ENCODE results near the gene PRR4.

The PRR4 gene, protein sequence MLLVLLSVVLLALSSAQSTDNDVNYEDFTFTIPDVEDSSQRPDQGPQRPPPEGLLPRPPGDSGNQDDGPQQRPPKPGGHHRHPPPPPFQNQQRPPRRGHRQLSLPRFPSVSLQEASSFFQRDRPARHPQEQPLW

DNA sequence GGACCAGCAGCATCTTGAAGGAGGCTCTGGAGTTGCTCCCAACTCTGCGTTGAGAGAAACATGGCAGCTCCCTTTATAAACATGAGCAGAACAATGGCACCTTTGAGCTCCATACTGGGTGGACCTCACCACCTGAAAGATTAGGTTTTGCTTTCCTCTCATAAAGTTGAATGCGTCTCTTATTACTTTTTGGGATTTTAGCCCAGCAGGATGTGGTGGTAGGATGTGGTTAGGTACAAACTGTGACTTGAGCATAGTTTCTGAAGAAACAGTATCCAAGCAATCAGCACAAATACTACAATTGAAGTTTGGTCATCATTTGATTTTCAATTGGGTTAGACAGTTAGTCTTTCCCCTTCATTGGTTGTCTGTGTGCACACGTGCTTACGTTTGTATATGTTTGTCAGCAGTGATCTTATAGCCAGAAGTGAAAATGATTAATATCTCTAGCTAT is at the start of gene PRR4:
Gene PRR4 (minus strand): TSS at position 51 of the 454 bp plus-strand sequence. CDS start 38 bp downstream, at position 13.
- no peak for DNase-seq

DNA sequence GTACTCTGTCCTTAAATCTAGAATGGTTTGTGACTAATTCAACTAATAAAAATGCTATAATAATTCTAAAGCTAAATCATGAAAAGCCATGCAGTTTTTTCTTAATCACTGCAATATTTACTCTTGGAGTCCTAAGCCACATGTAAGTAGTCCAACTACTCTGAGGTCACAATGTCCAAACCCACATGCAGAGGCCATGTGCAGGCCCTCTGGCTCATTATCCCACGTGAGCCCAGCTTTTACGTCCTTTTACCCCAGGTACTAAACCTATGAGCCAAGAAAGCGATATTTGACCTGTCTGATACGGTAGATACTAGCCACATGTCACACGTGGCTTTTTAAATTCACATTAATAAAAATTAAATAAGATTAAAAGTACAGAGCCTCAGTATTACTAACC is 47.6 kb upstream of the PRR4 start:
- no peak for DNase-seq

DNA sequence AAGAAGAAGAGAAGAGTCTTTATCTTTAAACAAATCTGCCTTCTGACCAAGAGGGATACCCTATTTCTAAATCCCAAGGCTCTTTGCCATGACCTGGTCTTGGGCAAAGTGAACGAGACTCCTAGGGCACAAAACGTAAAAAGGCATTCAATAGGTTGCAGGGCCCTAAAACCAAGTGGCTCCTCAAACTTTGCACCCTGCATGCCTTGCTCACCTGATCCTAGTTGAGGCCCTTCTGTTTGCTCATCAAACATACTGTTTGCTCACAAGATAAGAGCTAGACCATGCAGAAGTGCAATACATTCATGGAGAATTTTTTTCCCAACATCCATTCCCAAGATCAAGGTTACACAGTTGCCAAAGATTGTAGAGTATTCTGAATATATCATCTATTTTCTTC is 42.7 kb upstream of the PRR4 start:
- no peak for DNase-seq

DNA sequence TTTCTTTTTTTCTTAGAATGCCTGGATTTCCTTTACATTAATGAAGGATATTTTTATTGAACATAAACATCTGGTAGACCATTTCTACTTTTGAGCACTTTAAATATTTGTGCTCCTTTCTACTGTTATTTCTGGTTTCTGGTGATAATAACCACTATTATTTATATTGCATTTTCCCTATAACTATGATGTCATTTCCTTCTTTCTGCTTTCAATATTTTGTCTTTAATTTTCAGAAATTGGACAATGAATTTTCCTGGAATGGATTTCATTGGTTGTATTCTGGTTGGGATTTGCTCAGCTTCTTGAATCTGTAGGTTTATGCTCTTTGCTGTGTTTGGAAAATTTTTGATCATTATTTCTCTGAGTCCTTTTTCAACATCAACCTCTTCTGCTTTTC is 40.0 kb upstream of the PRR4 start:
- no peak for DNase-seq

DNA sequence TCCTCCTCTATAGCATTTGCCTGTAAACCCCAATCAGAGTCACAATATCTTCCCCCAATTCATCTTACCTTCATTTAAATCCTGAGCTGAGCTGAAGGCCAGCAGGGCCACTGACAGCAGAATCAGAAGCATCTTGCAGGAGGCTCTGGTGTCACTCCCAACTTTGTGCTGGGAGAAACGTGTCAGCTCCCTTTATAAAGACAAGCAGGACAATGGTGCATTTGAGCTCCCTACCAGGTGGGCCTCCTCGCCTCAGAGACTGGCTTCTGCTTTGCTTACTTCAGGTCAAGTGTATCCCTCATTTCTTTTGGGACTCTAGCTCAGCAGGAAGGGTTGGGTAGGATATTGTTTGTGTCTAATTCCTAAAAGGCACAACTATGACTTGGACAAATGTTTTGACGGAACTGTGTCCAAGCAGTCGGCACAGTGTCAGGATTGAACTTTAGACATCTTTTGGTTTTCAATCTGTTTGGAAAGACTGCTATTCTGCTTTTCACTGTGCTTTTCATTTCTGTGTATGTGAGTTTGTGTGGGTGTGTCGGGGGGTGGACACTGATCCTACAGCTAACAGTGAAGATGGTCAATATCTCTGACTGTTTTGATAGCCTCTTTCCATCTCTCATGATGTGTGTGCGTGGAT is 34.9 kb upstream of the PRR4 start, which contains the start of gene PRH1:
Gene PRH1 (minus strand): TSS at position 170 of the 640 bp plus-strand sequence. CDS start 38 bp downstream, at position 132.
- DNase-seq = no peak

DNA sequence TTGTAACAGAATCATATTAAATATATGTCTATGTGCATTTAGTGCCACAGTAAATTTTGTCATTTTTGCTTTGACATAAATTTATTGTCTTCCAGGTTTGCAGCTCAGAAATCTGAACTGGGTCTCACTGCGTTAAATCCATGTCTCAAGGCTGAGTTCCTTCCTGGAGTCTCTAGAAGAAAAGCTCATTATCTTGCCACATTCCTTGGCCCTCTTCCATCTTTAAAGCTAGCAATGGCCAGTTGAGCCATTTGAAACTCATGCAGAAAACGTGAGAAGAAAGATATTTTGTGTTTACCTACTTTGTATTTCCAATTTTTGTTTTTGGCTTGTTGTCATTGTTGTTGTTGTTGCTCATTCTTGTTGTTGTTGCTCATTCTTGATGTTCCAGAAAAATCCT is 24.1 kb upstream of the PRR4 start:
- no peak for DNase-seq

DNA sequence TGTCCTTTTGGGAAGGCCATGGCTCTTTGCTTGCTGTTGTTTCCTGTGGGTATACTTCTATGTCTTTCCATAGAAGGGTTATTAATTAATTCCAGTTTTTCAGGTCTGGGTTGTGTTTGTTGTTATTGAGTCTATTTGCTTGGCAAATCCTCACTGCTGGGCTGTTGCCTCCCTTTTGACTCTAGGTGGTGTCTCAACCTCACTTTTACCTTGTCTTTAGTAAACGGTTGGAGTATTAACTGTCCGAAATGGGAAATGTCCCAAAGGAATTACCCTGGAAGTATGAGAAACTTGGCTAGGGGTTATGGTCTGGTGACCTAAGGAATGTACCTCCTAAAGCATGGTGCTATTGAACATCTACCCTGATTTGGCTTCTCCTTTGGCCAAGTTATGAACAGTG is 18.1 kb upstream of the PRR4 start:
- no peak for DNase-seq

DNA sequence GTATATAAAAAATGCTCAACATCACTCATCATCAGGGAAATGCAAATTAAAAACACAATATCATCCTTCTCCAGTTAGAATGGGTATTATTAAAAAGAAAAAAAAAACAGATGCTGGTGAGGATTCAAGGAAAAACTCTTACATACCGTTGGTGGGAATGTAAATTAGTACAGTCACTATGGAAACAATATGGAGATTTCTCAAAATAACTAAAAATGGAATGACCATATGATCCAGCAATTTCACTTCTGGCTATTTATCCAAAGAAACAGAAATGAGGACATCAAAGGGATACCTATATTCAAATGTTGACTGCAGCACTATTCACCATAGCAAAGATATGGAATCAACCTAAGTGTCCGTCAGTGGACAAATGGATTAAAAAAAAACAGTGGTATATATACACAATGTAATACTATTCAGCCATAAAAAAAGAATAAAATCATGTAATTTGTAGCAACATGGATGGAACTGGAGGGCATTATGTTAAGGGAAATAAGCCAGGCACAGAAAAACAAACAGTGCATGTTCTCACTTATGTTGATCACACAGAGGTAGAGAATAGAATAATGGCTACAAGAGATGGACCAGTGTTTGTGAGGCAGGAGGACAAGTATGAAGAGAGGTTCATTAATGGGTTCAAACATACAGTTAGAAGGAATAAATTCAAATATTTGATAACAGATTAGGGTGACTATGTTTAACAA is 14.4 kb upstream of the PRR4 start:
- no peak for DNase-seq

DNA sequence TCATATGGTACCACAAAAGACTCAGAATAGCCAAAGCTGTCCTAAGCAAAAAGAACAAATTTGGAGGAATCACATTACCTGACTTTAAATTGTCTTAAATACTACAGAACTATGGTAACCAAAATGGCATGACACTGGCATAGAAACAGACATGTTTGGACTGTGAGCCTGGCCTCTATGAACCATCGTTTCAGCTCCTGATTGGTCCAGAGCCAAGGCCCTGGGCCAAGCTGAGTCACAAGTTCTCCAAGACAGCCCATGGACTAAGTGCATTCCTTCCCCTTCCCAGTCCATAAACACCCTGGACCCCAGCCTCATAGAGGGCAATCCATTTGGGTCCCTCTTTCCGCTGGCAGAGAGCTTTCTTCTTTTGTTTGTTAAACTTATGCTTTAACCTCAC is 12.1 kb upstream of the PRR4 start:
- DNase-seq = no peak

DNA sequence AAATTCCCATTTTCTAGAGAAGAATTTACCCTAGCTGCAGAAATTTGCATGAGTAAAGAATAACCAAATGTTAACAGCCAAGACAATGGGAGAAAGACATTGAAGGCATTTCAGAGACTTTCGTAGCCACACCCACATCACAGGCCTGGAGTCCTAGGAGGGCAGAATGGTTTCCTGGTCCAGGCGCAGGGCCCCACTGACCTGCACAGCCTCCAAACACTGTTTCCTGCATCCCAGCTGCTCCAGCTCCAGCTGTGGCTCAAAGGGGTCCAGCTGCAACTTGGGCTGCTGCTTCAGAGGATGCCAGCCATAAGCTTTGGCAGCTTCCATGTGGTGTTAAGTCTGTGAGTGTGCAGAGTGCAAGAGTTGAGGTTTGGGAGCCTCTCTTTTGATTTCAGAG is 6.5 kb upstream of the PRR4 start:
- DNase-seq = no peak

DNA sequence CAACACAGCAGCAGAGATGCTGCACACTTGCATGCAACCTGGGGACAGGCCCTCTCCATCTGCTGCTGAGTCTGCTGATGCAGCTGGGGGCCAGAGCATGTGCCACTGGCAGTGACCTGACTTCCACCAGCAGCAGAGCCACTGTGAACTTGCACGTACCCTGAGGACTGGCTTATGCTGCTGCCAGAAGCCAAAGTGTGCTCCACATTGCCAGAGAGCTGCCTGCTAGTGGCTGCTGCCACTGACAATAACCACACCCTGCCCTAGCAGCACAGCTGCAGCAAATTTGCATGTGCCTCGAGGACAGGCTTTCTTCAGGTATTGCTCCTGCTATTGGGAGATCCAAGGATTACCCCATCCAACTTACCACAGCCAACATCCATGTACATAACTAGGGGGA is 4.5 kb upstream of the PRR4 start:
- no peak for DNase-seq

DNA sequence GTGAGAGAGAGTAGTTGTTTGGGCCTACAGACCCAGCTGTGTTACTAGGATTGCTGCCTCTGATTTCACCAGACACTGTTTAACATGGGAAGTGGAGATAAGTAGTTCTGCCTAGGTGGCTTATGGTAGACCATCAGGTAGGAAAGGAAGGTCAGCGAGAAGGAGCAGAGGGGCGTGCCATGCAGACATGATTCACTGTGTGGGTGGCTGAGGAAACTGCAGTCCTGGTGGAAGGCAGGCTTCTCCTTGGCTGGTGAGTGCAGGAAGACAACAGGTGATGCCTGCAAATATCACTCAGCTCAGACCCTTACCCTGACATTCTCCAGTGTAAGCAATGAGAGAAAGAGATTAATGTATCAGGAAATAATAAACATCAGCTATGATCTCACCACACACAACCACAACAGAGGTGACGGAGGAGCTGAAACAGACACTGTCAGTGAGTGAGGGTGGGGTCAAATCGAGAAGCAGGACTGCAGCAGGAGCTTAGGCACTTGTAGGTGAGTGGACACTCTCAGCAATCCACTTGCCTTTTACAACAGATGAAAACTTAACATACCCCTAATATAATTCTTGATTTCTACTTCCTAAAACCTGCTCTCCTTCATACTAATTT is 2.1 kb upstream of the PRR4 start:
- no peak for DNase-seq

DNA sequence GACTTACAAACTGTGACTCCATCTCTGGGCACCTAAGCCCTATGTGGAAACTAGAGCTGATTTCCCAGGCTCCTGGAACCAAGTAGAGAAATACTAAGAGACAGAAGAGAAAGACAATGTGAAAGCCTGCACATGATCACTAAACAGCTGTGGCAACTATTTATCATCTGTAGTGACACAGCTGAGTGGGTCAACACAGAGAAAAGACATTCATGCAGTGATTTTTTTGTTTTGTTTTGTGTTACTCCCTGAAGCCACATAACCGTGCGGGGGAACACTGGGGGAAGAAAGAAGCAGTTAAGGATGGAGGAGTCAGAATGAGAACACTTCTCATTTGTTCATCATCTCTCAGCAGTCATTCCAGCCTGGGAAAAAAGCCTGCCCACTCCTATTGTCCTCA is 1.5 kb downstream of the PRR4 start:
- no peak for DNase-seq

DNA sequence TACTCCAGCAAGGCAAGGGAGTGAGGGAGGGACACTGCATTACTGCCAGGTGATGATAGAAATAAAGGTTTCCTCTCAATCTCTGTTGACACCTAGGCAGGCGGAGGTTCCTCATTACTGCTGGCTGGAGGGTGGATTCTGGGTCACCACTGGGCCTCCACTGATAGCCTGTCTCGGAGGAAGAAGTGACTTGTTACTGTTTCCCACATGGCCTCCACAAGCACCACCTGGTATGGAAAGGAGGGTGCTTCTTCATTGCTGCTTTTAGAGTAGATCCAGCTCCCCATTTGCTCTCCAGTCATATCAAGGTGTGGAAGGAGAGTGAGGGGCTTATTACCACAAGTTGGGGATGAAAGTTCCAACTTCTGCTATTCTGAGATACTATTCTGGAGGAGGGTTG is 6.4 kb downstream of the PRR4 start:
- no peak for DNase-seq

DNA sequence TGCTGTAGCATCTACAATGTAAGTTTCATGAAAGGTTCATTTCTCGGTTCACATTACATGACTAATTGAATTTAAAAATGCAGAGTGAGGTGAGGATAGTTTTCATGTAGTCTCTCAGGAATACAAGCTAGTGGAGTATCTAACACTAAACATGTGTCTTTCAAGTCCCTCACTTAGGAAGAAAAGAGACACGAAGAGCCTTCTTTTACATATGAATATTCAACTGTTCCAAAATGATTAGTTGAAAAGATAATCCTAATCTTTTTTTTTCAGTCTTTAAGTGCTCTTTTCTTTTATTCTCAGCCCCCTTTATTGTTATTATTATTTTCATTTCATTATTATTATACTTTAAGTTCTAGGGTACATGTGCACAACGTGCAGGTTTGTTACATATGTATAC is 10.8 kb downstream of the PRR4 start:
- no peak for DNase-seq

DNA sequence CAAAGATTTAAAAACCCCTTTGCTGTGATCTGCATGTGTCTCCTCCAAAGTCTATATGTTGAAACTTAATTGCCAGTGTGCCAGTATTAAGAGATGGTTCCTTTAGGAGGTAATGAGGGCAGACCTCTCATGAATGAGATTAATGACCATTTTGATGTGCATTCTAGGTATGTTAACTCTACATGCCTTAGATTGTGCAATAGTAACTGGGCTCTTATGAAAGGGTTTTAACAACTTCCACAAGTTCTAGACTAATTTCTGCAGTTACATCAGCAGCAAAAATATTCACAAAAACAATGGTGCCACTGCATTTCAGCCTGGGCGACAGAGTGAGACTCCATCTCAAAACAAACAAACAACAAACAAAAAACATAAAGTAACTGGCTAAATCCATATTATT is 19.3 kb downstream of the PRR4 start:
- DNase-seq = no peak

DNA sequence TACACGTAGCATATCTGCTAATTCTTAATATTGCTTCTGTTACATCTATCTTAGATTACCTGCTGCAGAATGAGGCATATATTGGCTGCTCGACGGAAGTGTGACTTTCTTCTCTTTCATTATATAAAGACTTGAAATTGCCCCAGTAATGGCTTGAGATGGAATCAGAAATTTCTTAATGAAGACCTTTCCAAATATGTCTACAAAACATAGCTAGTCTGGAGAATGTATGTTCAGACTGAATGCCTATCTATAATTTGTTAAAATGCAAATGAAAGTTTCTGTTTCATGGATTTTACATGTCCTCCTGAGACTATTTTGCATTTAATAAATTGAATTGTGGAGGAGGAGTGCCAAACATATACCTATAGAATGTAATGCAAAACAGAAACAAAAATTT is 23.0 kb downstream of the PRR4 start, which contains the start of gene TAS2R10:
Gene TAS2R10 (minus strand): TSS at position 101 of the 400 bp plus-strand sequence. CDS start 89 bp downstream, at position 12.
- DNase-seq = no peak

DNA sequence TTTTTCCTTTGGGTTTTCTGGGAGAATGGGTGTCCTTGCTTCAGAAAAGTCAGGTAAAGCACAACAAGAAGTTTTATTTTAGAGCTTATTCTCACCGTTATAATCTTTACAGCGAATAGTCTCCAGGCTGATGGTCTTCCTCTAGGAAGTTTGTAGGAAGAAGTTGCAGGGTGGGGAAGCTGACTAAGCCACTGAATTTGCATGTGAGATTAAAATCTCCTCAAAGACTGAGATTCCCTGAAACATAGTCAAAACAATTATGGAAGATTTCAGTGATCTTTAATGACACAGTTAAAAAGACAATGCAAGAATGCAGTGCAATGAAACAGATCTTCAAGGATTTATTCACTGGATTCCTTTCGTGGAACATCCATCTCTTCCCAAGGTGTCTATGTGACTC is 24.3 kb downstream of the PRR4 start:
- DNase-seq = no peak

DNA sequence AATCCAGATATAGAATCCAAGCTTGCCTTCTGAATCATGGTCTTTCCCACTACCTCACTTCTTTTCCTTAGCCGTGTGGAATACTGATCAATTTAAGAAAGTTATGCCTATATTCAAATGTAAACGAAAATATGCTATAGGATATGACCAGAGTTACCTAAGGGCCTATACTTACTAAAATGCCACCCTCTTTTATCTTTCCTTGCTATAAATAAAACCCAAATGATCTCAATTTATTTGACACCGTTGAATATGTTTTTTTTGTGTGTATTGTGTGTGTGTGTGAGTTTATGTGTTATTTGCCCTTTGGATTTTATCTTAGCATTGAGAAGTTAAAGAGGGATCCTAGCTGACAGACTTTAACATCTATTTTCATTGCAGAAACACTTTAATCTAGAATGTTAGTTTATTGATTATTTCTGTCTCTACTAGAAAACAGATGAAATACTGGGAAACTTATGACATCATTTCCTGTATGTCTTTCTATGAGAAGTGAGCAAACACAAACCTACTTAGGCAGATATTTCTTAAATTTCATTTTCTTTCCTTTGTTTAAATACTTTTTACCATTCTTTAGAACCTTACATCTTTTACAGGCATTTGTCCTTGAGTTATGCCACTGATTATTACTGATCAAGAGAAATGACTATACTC is 37.3 kb downstream of the PRR4 start:
- no peak for DNase-seq

DNA sequence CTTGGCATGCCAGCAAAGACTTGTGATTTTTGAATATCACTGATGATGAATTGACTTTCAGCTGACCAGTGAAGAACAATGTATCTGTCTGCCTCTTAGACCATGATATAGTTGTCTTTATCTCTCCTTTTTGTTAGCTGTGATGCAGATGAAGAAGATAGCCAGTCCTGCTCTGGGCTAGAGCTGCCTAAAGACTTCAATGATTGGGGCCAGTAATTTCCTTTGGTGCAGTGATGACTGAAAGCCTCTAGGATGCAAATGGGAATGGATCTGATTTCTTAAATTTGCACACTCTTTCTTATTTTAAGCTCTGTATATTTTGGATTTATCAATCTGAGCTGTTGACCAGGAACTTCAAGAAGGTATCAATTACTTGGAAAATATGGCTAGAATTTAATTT is 39.2 kb downstream of the PRR4 start, which contains the start of gene TAS2R9:
Gene TAS2R9 (minus strand): TSS at position 101 of the 400 bp plus-strand sequence. CDS start 93 bp downstream, at position 8.
- no peak for DNase-seq

DNA sequence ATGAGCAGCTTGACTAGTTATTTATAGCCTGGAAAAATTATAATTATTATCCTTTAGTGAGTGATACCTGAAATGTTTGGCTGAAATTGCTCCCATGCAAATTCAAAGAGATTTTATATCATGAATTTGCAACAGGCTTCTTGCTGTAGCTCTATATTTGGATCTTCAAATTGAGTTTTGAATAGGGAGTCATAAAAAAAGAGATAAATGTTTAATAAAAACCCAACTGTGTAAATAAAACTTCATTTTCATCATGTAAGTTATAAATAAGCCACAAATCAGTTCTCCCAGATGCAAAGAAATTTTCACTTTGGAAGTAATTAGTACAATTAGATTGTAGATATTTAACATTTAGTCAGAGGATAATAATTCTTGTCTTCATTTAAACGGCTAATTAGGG is 42.1 kb downstream of the PRR4 start, which contains the start of gene TAS2R8:
Gene TAS2R8 (minus strand): TSS at position 101 of the 400 bp plus-strand sequence. CDS start 306 bp downstream, outside the sequence.
- no peak for DNase-seq

DNA sequence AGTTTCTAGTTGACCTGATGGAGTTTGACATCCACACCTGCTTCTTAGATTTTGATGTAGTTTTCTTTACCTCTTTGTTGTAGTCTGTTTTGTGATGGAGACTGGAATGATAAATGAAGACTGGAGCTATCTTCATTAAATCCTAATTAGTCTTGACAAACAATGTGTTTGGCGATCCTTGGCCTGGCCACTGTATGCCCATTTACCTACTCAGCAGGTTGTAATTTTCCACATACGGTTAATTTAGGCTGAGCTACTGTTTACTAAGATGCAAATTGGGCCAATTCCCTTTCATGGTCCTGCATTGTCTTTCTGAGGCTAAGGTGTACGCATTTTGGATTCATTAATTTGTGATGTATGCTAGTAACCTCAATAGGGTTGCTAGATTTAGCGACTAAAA is 46.7 kb downstream of the PRR4 start, which contains the start of gene TAS2R7:
Gene TAS2R7 (minus strand): TSS at position 41 of the 400 bp plus-strand sequence. CDS start 57 bp downstream, outside the sequence.
- no peak for DNase-seq

DNA sequence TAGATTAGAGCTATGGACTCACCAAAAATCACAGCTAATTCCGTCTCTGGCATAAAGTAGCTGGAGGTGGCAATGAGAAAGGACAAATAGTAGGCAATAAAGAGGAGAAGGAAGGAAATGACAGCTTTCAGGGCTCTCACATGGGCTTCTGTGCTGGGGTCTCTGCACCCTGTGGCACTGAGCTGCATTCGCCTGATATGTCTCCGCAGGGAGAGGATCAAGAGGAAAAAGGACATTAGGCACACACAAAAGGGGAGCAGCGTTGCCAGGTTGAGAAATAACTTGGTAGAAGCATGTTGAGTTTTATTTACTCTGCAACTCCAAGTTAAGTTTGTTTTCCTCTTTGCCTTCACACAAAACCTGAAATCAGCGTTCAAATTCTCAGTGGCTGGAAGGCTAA is 47.5 kb downstream of the PRR4 start:
- DNase-seq = no peak
